Measurements from ENCODE around the gene SLC39A11.

DNA sequence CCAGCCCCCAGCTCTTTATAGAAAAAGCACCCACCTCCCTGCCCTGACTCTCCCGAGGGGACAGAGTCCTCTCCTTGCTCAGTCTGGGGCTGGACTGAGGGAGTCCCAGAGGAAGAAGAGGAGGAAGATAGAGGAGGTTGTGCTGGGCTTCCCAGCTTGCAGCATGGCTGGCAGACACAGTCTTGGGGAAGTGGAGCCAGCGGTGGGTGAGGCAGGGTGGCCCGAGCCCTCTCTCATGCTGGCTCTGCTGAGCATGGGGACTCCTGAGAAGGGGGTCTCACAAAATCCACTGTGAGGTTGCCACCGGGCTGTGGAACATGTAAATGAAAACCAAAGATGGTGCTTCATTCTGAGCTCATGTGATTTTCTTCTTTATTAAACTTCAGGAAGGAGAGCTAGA is 398.5 kb downstream of the SLC39A11 start:
- TF ChIP-seq CTCF (IDR thresholded peaks at IDR 0.05), result no peak
- no peak for TF ChIP-seq POLR2A (IDR thresholded peaks at IDR 0.05)

Data from body of pancreas (tissue), 4 donors.